Stomach (tissue), 9 donors: Measurements from ENCODE around the gene CRYGA. TPM values are rescaled to one million over a fixed set of nuclear protein-coding genes. Genes with fewer than 3 reads are reported as not detected.

Experiments
- DNase-seq, 2 donors: peaks; one replicate each; pipeline versions ENCODE4 v3.0.0 to v3.0.0-alpha.2; 2013 to 2019
- H3K27ac ChIP-seq, 5 donors: fragments of 200-600 bp in 4 of 5; sonication (generic) in 4 of 5; one replicate each; pipeline ENCODE4 v1.5.1; 2013 to 2019; ENCODE audit warnings: mild to moderate bottlenecking in 1 of 5, moderate library complexity in 1 of 5
- H3K27me3 ChIP-seq, 3 donors: fragments of 200-600 bp; sonication (generic); one replicate each; pipeline ENCODE4 v1.5.1; 2017 to 2019; ENCODE audit warnings: mixed run types in 1 of 3
- H3K36me3 ChIP-seq, 4 donors: fragments of 200-600 bp; sonication (generic); 1 replicate in 3 of 4; 2 replicates in 1 of 4; pipeline ENCODE4 v1.5.1; 2016 to 2019
- H3K4me1 ChIP-seq, 4 donors: fragments of 200-600 bp; sonication (generic); one replicate each; pipeline ENCODE4 v1.5.1; 2016 to 2019
- H3K4me3 ChIP-seq, 4 donors: fragments of 200-600 bp; sonication (generic) in 3 of 4; one replicate each; pipeline ENCODE4 v1.5.1; 2016 to 2019; ENCODE audit warnings: mild to moderate bottlenecking in 1 of 4
- H3K9me3 ChIP-seq, 4 donors: fragments of 200-600 bp; sonication (generic); one replicate each; pipeline ENCODE4 v1.5.1; 2016 to 2019
- CTCF ChIP-seq, 7 experiments: fragments of 450-650 bp in 4 of 7; fragments of 200-600 bp in 3 of 7; sonication (generic) in 3 of 7; IDR thresholded peaks; one replicate each; pipeline ENCODE4 v1.5.1; 2016 to 2019; ENCODE audit warnings: antibody characterized with exemption in 7 of 7, control low read depth in 2 of 7, mild to moderate bottlenecking in 1 of 7
- EP300 ChIP-seq: sonication (generic); formaldehyde crosslinking; IDR thresholded peaks from one replicate; pipeline ENCODE4 v1.6.1; 2017; ENCODE audit warnings: antibody characterized with exemption
- POLR2A ChIP-seq, 4 donors: fragments of 450-650 bp; IDR thresholded peaks; one replicate each; pipeline ENCODE4 v1.6.1; 2016; ENCODE audit warnings: antibody characterized with exemption in 4 of 4, control low read depth in 2 of 4, mild to moderate bottlenecking in 1 of 4, moderate library complexity in 1 of 4
- POLR2AphosphoS5 ChIP-seq, 3 donors: sonication (generic); formaldehyde crosslinking; IDR thresholded peaks; one replicate each; pipeline ENCODE4 v1.6.1; 2016; ENCODE audit warnings: antibody characterized with exemption in 3 of 3
- WGBS, 5 donors: extraction: QIAGEN DNeasy Blood & Tissue Kit in 3 of 5; methylation state at CpG; one replicate each; pipeline versions ENCODE4 v1.1.5 to v1.1.7; 2013 to 2018; 5-methylcytosine and 5-hydroxymethylcytosine counted together
- intact Hi-C: fragments of 100-400 bp; cut with DNase I; formaldehyde crosslinking; loops from one replicate; pipeline ENCODE4 v1.15.1; 2023; ENCODE audit warnings: low total_unique reads
- polyA plus RNA-seq, 3 donors: library from polyadenylated mRNA; stranded (reverse); fragments of 200-250 nt; gene quantifications; one replicate each; pipeline ENCODE4 v1.2.3, GENCODE V29; 2013
- total RNA-seq, 5 donors: library from RNA; depleted of rRNA; stranded (reverse); fragments of >200 nt; gene quantifications; one replicate each; pipeline versions ENCODE4 v1.1.0 to v1.2.3, GENCODE V29; 2014 to 2016
- donor health status: healthy with polysubstance abuse.
- donor health status: Bipolar disorder and iron deficiency.
- donor health status: healthy.

Gene CRYGA
- total and polyA plus RNA-seq, 8 donors: not detected

GRCh38 chr2:208156439-208156838 is 7.0 kb downstream of the CRYGA start:
- intact Hi-C loops: no loop called here
- Histone ChIP-seq H3K4me1 (no peaks in the 10 kb centered on the region), H3K4me3 (no peak overlapping the region), H3K27ac (no peak overlapping the region), H3K36me3 (no peaks in the 10 kb centered on the region), H3K27me3 (no peaks in the 10 kb centered on the region), H3K9me3 (peaks cover 0 to 5% (median 2%) of the 10 kb centered on the region in 4 donors)
- 70 to 79% (median 73%) methylated on average over 2 of the region's 2 CpGs for WGBS, 5 donors
- no peak for TF ChIP-seq POLR2AphosphoS5 (IDR thresholded peaks at IDR 0.05)
- no peak for TF ChIP-seq EP300
- no peak for TF ChIP-seq CTCF (IDR thresholded peaks at IDR 0.05)
- TF ChIP-seq POLR2A (IDR thresholded peaks at IDR 0.05): no peak
- DNase-seq: no peak

DNA sequence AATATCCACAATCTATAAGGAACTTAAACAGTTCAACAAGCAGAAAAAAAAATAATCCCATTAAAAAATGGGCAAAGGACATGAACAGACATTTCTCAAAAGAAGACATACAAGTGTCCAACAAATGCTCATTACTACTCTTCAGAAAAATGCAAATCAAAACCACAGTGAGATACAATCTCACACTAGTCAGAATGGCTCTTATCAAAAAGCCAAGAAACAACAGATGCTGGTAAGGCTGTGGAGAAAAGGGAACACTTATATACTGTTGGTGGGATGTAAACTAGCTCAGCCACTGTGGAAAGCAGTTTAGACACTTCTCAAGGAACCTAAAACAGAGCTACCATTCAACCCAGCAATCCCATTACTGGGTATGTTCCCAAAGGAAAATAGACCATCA is 10.2 kb downstream of the CRYGA start:
- Histone ChIP-seq H3K9me3 (peaks cover 0 to 8% (median 2%) of the 10 kb centered on the region in 4 donors), H3K4me1 (no peaks in the 10 kb centered on the region), H3K27me3 (no peaks in the 10 kb centered on the region), H3K27ac (no peak overlapping the region), H3K36me3 (no peaks in the 10 kb centered on the region), H3K4me3 (no peak overlapping the region)
- TF ChIP-seq EP300 (no peak), POLR2AphosphoS5 (IDR thresholded peaks at IDR 0.05) (no peak), CTCF (IDR thresholded peaks at IDR 0.05) (no peak), POLR2A (IDR thresholded peaks at IDR 0.05) (no peak)
- no peak for DNase-seq
- intact Hi-C loops: no loop called here

GRCh38 chr2:208150956-208151355 is 12.4 kb downstream of the CRYGA start:
- intact Hi-C loops: no loop called here
- TF ChIP-seq POLR2AphosphoS5 (IDR thresholded peaks at IDR 0.05) (no peak), POLR2A (IDR thresholded peaks at IDR 0.05) (no peak), EP300 (no peak), CTCF (IDR thresholded peaks at IDR 0.05) (no peak)
- Histone ChIP-seq H3K9me3 (peaks cover 0 to 8% (median 2%) of the 10 kb centered on the region in 4 donors), H3K27me3 (no peaks in the 10 kb centered on the region), H3K27ac (no peak overlapping the region), H3K4me3 (no peak overlapping the region), H3K4me1 (no peaks in the 10 kb centered on the region), H3K36me3 (no peaks in the 10 kb centered on the region)
- WGBS, 5 donors: 73 to 100% (median 86%) methylated on average over 1 of the region's 1 CpG
- no peak for DNase-seq

DNA sequence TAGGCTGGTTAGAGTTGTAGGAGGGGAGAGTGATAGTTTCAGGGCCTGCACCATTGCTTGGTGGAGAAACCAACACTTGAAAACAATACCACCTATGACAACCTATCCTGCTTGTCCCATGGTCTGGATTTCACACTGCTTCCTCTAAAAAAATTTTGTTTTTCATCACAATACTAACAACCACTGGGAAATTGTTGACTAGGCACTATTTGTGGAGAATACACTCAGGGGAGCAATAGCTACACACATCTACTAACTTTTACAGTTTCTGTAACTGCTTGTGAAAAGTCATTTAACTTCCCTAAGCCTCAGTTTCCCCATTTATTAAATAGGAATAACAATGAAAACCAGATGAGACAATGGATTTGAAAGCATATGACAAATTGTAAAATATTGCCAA is 13.3 kb downstream of the CRYGA start:
- Histone ChIP-seq H3K9me3 (peaks cover 0 to 8% (median 2%) of the 10 kb centered on the region in 4 donors), H3K27me3 (no peaks in the 10 kb centered on the region), H3K4me1 (no peaks in the 10 kb centered on the region), H3K27ac (no peak overlapping the region), H3K4me3 (no peak overlapping the region), H3K36me3 (no peaks in the 10 kb centered on the region)
- intact Hi-C loops: no loop called here
- DNase-seq: no peak
- no peak for TF ChIP-seq POLR2A (IDR thresholded peaks at IDR 0.05)
- TF ChIP-seq CTCF (IDR thresholded peaks at IDR 0.05): no peak

DNA sequence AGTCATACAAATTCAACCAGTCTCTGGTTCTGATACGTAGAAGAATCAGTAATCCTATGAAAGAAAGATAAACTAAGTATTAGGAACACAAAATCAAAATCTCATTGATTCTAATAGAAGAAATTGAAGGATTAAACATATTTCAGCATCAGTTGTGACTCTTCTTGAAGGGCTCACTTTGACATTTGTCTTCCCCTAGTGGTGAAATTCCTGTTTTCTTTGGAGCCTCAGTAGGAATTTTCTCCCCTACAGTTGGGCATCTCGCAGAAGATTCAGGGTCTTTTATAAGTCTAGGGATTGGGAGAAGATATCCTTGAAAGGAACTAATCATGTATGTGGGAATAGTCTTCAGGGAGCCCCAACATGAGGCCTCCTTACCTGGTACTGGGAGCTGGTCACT is 14.6 kb downstream of the CRYGA start:
- WGBS, 5 donors: 62 to 79% (median 68%) methylated on average over 2 of the region's 2 CpGs
- Histone ChIP-seq H3K27ac (no peak overlapping the region), H3K4me1 (no peaks in the 10 kb centered on the region), H3K4me3 (no peak overlapping the region), H3K36me3 (no peaks in the 10 kb centered on the region), H3K9me3 (peaks cover 0 to 8% (median 2%) of the 10 kb centered on the region in 4 donors), H3K27me3 (no peaks in the 10 kb centered on the region)
- intact Hi-C loops: no loop called here
- TF ChIP-seq POLR2AphosphoS5 (IDR thresholded peaks at IDR 0.05) (no peak), POLR2A (IDR thresholded peaks at IDR 0.05) (no peak), EP300 (no peak), CTCF (IDR thresholded peaks at IDR 0.05) (no peak)
- no peak for DNase-seq
